GM23338 (cell line): ENCODE data around the gene P2RY6. TPM values are rescaled to one million over a fixed set of nuclear protein-coding genes. Genes with fewer than 3 reads are reported as not detected.

Experiments used
- ATAC-seq: fragments of 200-7000 bp; cut with Tn5 transposase; 3 replicates; pipeline ENCODE4 v1.9.1; 2020
- DNase-seq: peaks from one replicate; pipeline ENCODE4 v3.0.0-alpha.2; 2015; ENCODE audit warnings: low spot score
- H2AFZ ChIP-seq: fragments of 200-600 bp; sonication (generic); 2 replicates; pipeline ENCODE4 v1.8.0; 2016; ENCODE audit warnings: antibody characterized with exemption, mild to moderate bottlenecking, moderate library complexity
- H3F3A ChIP-seq: fragments of 200-600 bp; sonication (generic); replicated peaks from 2 replicates; pipeline ENCODE4 v1.8.0; 2017; ENCODE audit warnings: antibody characterized with exemption, mixed run types, low read depth
- H3K27ac ChIP-seq: fragments of 200-600 bp; sonication (generic); 2 replicates; pipeline ENCODE4 v1.6.1; 2016; ENCODE audit warnings: low read depth
- H3K27me3 ChIP-seq: fragments of 200-600 bp; sonication (generic); 2 replicates; pipeline ENCODE4 v1.8.0; 2016; ENCODE audit warnings: mild to moderate bottlenecking, mixed run types, moderate library complexity; ENCODE audit not compliant: insufficient read depth
- H3K36me3 ChIP-seq: fragments of 200-600 bp; sonication (generic); 2 replicates; pipeline ENCODE4 v1.8.0; 2016; ENCODE audit warnings: mild to moderate bottlenecking; ENCODE audit not compliant: insufficient read depth
- H3K4me1 ChIP-seq: fragments of 200-600 bp; sonication (generic); 2 replicates; pipeline ENCODE4 v1.8.0; 2016; ENCODE audit warnings: mild to moderate bottlenecking, moderate library complexity; ENCODE audit not compliant: insufficient read depth
- H3K4me2 ChIP-seq: fragments of 200-600 bp; sonication (generic); 2 replicates; pipeline ENCODE4 v1.7.1; 2017; ENCODE audit warnings: mixed run types
- H3K4me3 ChIP-seq: fragments of 200-600 bp; sonication (generic); 2 replicates; pipeline ENCODE4 v1.6.1; 2016; ENCODE audit warnings: mixed run types
- H3K79me2 ChIP-seq: fragments of 200-600 bp; sonication (generic); replicated peaks from 2 replicates; pipeline ENCODE4 v1.8.0; 2017; ENCODE audit warnings: mild to moderate bottlenecking; ENCODE audit not compliant: insufficient read depth
- H3K9me2 ChIP-seq: fragments of 200-600 bp; sonication (generic); 2 replicates; pipeline ENCODE4 v1.8.0; 2017; ENCODE audit not compliant: insufficient read depth
- H4K20me1 ChIP-seq: fragments of 200-600 bp; sonication (generic); replicated peaks from 2 replicates; pipeline ENCODE4 v1.8.0; 2017; ENCODE audit warnings: mild to moderate bottlenecking; ENCODE audit not compliant: insufficient read depth
- H3K27ac Mint-ChIP-seq: 2 replicates; pipeline ENCODE4 v1.8.0; 2020; ENCODE audit warnings: inconsistent platforms, mild to moderate bottlenecking, moderate library complexity, mixed read lengths
- H3K27me3 Mint-ChIP-seq: 3 replicates; pipeline ENCODE4 v1.8.0; 2022; ENCODE audit warnings: low read depth, mild to moderate bottlenecking, moderate library complexity, mixed read lengths, inconsistent platforms; ENCODE audit not compliant: insufficient read depth, poor library complexity
- H3K36me3 Mint-ChIP-seq: 3 replicates; pipeline ENCODE4 v1.8.0; 2021; ENCODE audit warnings: low read depth, mild to moderate bottlenecking, inconsistent platforms, moderate library complexity, mixed read lengths
- H3K4me1 Mint-ChIP-seq: 3 replicates; pipeline ENCODE4 v1.8.0; 2020; ENCODE audit warnings: mild to moderate bottlenecking, inconsistent platforms, mixed read lengths
- H3K4me3 Mint-ChIP-seq: 3 replicates; pipeline ENCODE4 v1.8.0; 2021; ENCODE audit warnings: moderate library complexity, mild to moderate bottlenecking, inconsistent platforms, mixed read lengths
- H3K9me3 Mint-ChIP-seq: 3 replicates; pipeline ENCODE4 v1.8.0; 2020; ENCODE audit warnings: moderate library complexity, mild to moderate bottlenecking, inconsistent platforms, mixed read lengths
- CREB1 ChIP-seq: fragments of 250-450 bp; sonication (Bioruptor Pico); IDR thresholded peaks from 2 replicates; pipeline ENCODE4 v1.5.0; 2020; ENCODE audit warnings: low read depth, mild to moderate bottlenecking, moderate library complexity
- EZH2 ChIP-seq: fragments of 200-600 bp; sonication (generic); IDR thresholded peaks from one replicate; pipeline ENCODE4 v1.8.0; 2017; ENCODE audit warnings: antibody characterized with exemption, mild to moderate bottlenecking, low read depth; ENCODE audit not compliant: unreplicated experiment
- EZH2phosphoT487 ChIP-seq: fragments of 200-600 bp; sonication (generic); IDR thresholded peaks from one replicate; pipeline ENCODE4 v1.8.1; 2018; ENCODE audit warnings: antibody characterized with exemption; ENCODE audit not compliant: unreplicated experiment
- JUNB ChIP-seq: IDR thresholded peaks from one replicate; pipeline ENCODE4 v1.6.1; 2016; ENCODE audit warnings: antibody characterized with exemption; ENCODE audit not compliant: unreplicated experiment
- NANOG ChIP-seq: IDR thresholded peaks from 2 replicates; pipeline ENCODE4 v1.6.1; 2016; ENCODE audit warnings: antibody characterized with exemption, borderline replicate concordance
- POLR2AphosphoS5 ChIP-seq: IDR thresholded peaks from 2 replicates; pipeline ENCODE4 v1.6.1; 2016; ENCODE audit warnings: antibody characterized with exemption, low read depth
- STAT1 ChIP-seq: IDR thresholded peaks from one replicate; pipeline ENCODE4 v1.6.1; 2016; ENCODE audit warnings: antibody characterized with exemption; ENCODE audit not compliant: unreplicated experiment
- ZNF114 ChIP-seq: fragments of 250-450 bp; sonication (Bioruptor Pico); IDR thresholded peaks from 2 replicates; pipeline ENCODE4 v1.5.0; 2020; ENCODE audit warnings: mild to moderate bottlenecking, moderate library complexity
- ZNF331 ChIP-seq: fragments of 250-450 bp; sonication (Bioruptor Pico); IDR thresholded peaks from 2 replicates; pipeline ENCODE4 v1.5.0; 2020; ENCODE audit warnings: low read depth, mild to moderate bottlenecking, moderate library complexity
- polyA plus RNA-seq: library from polyadenylated mRNA; unstranded; fragments of >200 nt; fragmentation: Nextera tagmentation; extraction: Ambion mirVana; gene quantifications from 2 replicates; pipeline ENCODE4 v1.2.1, GENCODE V29; 2016
- total RNA-seq: library from RNA; depleted of rRNA; stranded (reverse); fragments of >200 nt; shearing (Covaris generic); gene quantifications from 2 replicates; pipeline ENCODE4 v1.2.3, GENCODE V29; 2014
- TF ChIP-seq, protein P1 (sequence below), 2 experiments: fragments of 200-600 bp in 1 of 2; sonication (generic) in 1 of 2; conservative IDR thresholded peaks; 2 replicates each; pipeline versions ENCODE4 v1.5.1 to v1.6.1; 2016 to 2017; ENCODE audit warnings: antibody characterized with exemption in 2 of 2, low read depth in 2 of 2, mild to moderate bottlenecking in 2 of 2, moderate library complexity in 1 of 2
- TF ChIP-seq, protein P2 (sequence below): IDR thresholded peaks from one replicate; pipeline ENCODE4 v1.6.1; 2018; ENCODE audit warnings: antibody characterized with exemption; ENCODE audit not compliant: unreplicated experiment
- TF ChIP-seq, protein P3 (sequence below): fragments of 250-450 bp; sonication (Bioruptor Pico); IDR thresholded peaks from 2 replicates; pipeline ENCODE4 v1.5.0; 2020; ENCODE audit warnings: mild to moderate bottlenecking, moderate library complexity
- TF ChIP-seq, protein P4 (sequence below): IDR thresholded peaks from 2 replicates; pipeline ENCODE4 v1.6.1; 2016; ENCODE audit warnings: antibody characterized with exemption

The P2RY6 gene
- total and polyA plus RNA-seq, 2 experiments from 2014 or later = not detected

DNA sequence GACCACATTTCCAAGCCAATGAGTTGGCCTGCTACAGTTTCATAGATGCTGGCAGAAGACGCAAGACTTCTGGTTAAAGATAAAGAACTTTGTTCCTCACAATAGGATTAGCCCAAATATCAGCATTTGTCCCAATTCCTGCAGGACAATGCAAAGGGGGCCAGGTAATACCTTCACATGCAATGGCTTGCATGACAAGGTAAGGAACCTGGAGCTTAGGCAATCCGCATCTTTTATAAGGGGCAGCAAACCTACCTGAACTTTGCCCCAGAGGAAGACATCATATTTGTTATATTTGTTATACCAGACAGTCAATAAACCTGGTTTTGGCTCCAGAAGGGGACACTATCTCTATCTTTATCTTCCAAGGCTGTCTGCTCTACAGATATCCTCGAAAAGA, 5.3 kb downstream of the P2RY6 start:
- Mint-ChIP-seq H3K4me3 (no peak overlapping the region), H3K36me3 (no peaks in the 10 kb centered on the region), H3K9me3 (no peaks in the 10 kb centered on the region), H3K27ac (no peak overlapping the region), H3K27me3 (peaks cover 6% of the 10 kb centered on the region), H3K4me1 (peaks cover 6% of the 10 kb centered on the region)
- DNase-seq = no peak
- Histone ChIP-seq H2AFZ (no peak overlapping the region), H3F3A (no peaks in the 10 kb centered on the region), H3K79me2 (no peaks in the 10 kb centered on the region), H3K9me2 (no peaks in the 10 kb centered on the region; the same call in 1 of the 2 replicates), H3K27me3 (no peaks in the 10 kb centered on the region), H3K27ac (no peak overlapping the region), H4K20me1 (no peaks in the 10 kb centered on the region), H3K4me3 (no peak overlapping the region), H3K4me1 (0 out of 2 replicates have a peak, but pooled peaks cover 4% of the 10 kb centered on the region), H3K36me3 (no peaks in the 10 kb centered on the region), H3K4me2 (no peak overlapping the region)
- ATAC-seq = no peak
- TF ChIP-seq POLR2AphosphoS5 = no peak
- no peak for TF ChIP-seq ZNF331 (CRISPR knock-in tag)
- TF ChIP-seq CREB1 (CRISPR knock-in tag) = no peak
- TF ChIP-seq NANOG = no peak
- TF ChIP-seq JUNB = no peak
- TF ChIP-seq ZNF114 = no peak
- TF ChIP-seq, protein P1, sequence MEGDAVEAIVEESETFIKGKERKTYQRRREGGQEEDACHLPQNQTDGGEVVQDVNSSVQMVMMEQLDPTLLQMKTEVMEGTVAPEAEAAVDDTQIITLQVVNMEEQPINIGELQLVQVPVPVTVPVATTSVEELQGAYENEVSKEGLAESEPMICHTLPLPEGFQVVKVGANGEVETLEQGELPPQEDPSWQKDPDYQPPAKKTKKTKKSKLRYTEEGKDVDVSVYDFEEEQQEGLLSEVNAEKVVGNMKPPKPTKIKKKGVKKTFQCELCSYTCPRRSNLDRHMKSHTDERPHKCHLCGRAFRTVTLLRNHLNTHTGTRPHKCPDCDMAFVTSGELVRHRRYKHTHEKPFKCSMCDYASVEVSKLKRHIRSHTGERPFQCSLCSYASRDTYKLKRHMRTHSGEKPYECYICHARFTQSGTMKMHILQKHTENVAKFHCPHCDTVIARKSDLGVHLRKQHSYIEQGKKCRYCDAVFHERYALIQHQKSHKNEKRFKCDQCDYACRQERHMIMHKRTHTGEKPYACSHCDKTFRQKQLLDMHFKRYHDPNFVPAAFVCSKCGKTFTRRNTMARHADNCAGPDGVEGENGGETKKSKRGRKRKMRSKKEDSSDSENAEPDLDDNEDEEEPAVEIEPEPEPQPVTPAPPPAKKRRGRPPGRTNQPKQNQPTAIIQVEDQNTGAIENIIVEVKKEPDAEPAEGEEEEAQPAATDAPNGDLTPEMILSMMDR (conservative IDR thresholded peaks at IDR 0.05; ENCODE audit: low read depth in 2 of 2) = no peak
- TF ChIP-seq, protein P2, sequence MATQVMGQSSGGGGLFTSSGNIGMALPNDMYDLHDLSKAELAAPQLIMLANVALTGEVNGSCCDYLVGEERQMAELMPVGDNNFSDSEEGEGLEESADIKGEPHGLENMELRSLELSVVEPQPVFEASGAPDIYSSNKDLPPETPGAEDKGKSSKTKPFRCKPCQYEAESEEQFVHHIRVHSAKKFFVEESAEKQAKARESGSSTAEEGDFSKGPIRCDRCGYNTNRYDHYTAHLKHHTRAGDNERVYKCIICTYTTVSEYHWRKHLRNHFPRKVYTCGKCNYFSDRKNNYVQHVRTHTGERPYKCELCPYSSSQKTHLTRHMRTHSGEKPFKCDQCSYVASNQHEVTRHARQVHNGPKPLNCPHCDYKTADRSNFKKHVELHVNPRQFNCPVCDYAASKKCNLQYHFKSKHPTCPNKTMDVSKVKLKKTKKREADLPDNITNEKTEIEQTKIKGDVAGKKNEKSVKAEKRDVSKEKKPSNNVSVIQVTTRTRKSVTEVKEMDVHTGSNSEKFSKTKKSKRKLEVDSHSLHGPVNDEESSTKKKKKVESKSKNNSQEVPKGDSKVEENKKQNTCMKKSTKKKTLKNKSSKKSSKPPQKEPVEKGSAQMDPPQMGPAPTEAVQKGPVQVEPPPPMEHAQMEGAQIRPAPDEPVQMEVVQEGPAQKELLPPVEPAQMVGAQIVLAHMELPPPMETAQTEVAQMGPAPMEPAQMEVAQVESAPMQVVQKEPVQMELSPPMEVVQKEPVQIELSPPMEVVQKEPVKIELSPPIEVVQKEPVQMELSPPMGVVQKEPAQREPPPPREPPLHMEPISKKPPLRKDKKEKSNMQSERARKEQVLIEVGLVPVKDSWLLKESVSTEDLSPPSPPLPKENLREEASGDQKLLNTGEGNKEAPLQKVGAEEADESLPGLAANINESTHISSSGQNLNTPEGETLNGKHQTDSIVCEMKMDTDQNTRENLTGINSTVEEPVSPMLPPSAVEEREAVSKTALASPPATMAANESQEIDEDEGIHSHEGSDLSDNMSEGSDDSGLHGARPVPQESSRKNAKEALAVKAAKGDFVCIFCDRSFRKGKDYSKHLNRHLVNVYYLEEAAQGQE = no peak
- TF ChIP-seq, protein P3, sequence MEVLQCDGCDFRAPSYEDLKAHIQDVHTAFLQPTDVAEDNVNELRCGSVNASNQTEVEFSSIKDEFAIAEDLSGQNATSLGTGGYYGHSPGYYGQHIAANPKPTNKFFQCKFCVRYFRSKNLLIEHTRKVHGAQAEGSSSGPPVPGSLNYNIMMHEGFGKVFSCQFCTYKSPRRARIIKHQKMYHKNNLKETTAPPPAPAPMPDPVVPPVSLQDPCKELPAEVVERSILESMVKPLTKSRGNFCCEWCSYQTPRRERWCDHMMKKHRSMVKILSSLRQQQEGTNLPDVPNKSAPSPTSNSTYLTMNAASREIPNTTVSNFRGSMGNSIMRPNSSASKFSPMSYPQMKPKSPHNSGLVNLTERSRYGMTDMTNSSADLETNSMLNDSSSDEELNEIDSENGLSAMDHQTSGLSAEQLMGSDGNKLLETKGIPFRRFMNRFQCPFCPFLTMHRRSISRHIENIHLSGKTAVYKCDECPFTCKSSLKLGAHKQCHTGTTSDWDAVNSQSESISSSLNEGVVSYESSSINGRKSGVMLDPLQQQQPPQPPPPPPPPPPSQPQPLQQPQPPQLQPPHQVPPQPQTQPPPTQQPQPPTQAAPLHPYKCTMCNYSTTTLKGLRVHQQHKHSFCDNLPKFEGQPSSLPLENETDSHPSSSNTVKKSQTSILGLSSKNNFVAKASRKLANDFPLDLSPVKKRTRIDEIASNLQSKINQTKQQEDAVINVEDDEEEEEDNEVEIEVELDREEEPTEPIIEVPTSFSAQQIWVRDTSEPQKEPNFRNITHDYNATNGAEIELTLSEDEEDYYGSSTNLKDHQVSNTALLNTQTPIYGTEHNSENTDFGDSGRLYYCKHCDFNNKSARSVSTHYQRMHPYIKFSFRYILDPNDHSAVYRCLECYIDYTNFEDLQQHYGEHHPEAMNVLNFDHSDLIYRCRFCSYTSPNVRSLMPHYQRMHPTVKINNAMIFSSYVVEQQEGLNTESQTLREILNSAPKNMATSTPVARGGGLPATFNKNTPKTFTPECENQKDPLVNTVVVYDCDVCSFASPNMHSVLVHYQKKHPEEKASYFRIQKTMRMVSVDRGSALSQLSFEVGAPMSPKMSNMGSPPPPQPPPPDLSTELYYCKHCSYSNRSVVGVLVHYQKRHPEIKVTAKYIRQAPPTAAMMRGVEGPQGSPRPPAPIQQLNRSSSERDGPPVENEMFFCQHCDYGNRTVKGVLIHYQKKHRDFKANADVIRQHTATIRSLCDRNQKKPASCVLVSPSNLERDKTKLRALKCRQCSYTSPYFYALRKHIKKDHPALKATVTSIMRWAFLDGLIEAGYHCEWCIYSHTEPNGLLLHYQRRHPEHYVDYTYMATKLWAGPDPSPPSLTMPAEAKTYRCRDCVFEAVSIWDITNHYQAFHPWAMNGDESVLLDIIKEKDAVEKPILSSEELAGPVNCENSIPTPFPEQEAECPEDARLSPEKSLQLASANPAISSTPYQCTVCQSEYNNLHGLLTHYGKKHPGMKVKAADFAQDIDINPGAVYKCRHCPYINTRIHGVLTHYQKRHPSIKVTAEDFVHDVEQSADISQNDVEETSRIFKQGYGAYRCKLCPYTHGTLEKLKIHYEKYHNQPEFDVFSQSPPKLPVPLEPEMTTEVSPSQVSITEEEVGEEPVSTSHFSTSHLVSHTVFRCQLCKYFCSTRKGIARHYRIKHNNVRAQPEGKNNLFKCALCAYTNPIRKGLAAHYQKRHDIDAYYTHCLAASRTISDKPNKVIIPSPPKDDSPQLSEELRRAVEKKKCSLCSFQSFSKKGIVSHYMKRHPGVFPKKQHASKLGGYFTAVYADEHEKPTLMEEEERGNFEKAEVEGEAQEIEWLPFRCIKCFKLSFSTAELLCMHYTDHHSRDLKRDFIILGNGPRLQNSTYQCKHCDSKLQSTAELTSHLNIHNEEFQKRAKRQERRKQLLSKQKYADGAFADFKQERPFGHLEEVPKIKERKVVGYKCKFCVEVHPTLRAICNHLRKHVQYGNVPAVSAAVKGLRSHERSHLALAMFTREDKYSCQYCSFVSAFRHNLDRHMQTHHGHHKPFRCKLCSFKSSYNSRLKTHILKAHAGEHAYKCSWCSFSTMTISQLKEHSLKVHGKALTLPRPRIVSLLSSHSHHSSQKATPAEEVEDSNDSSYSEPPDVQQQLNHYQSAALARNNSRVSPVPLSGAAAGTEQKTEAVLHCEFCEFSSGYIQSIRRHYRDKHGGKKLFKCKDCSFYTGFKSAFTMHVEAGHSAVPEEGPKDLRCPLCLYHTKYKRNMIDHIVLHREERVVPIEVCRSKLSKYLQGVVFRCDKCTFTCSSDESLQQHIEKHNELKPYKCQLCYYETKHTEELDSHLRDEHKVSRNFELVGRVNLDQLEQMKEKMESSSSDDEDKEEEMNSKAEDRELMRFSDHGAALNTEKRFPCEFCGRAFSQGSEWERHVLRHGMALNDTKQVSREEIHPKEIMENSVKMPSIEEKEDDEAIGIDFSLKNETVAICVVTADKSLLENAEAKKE (CRISPR knock-in tag) = no peak
- TF ChIP-seq EZH2 = no peak
- TF ChIP-seq STAT1 = no peak
- TF ChIP-seq, protein P4, sequence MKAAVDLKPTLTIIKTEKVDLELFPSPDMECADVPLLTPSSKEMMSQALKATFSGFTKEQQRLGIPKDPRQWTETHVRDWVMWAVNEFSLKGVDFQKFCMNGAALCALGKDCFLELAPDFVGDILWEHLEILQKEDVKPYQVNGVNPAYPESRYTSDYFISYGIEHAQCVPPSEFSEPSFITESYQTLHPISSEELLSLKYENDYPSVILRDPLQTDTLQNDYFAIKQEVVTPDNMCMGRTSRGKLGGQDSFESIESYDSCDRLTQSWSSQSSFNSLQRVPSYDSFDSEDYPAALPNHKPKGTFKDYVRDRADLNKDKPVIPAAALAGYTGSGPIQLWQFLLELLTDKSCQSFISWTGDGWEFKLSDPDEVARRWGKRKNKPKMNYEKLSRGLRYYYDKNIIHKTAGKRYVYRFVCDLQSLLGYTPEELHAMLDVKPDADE = no peak
- TF ChIP-seq EZH2phosphoT487 = no peak
